GM23338 (cell line): ENCODE measurements around the gene RAP2A. TPM values are rescaled to one million over a fixed set of nuclear protein-coding genes. Genes with fewer than 3 reads are reported as not detected.

Source experiments
- ATAC-seq: fragments of 200-7000 bp; cut with Tn5 transposase; 3 replicates; pipeline ENCODE4 v1.9.1; 2020
- DNase-seq: peaks from one replicate; pipeline ENCODE4 v3.0.0-alpha.2; 2015; ENCODE audit warnings: low spot score
- H2AFZ ChIP-seq: fragments of 200-600 bp; sonication (generic); 2 replicates; pipeline ENCODE4 v1.8.0; 2016; ENCODE audit warnings: antibody characterized with exemption, mild to moderate bottlenecking, moderate library complexity
- H3F3A ChIP-seq: fragments of 200-600 bp; sonication (generic); replicated peaks from 2 replicates; pipeline ENCODE4 v1.8.0; 2017; ENCODE audit warnings: antibody characterized with exemption, mixed run types, low read depth
- H3K27ac ChIP-seq: fragments of 200-600 bp; sonication (generic); 2 replicates; pipeline ENCODE4 v1.6.1; 2016; ENCODE audit warnings: low read depth
- H3K27me3 ChIP-seq: fragments of 200-600 bp; sonication (generic); 2 replicates; pipeline ENCODE4 v1.8.0; 2016; ENCODE audit warnings: mild to moderate bottlenecking, mixed run types, moderate library complexity; ENCODE audit not compliant: insufficient read depth
- H3K36me3 ChIP-seq: fragments of 200-600 bp; sonication (generic); 2 replicates; pipeline ENCODE4 v1.8.0; 2016; ENCODE audit warnings: mild to moderate bottlenecking; ENCODE audit not compliant: insufficient read depth
- H3K4me1 ChIP-seq: fragments of 200-600 bp; sonication (generic); 2 replicates; pipeline ENCODE4 v1.8.0; 2016; ENCODE audit warnings: mild to moderate bottlenecking, moderate library complexity; ENCODE audit not compliant: insufficient read depth
- H3K4me2 ChIP-seq: fragments of 200-600 bp; sonication (generic); 2 replicates; pipeline ENCODE4 v1.7.1; 2017; ENCODE audit warnings: mixed run types
- H3K4me3 ChIP-seq: fragments of 200-600 bp; sonication (generic); 2 replicates; pipeline ENCODE4 v1.6.1; 2016; ENCODE audit warnings: mixed run types
- H3K79me2 ChIP-seq: fragments of 200-600 bp; sonication (generic); replicated peaks from 2 replicates; pipeline ENCODE4 v1.8.0; 2017; ENCODE audit warnings: mild to moderate bottlenecking; ENCODE audit not compliant: insufficient read depth
- H3K9me2 ChIP-seq: fragments of 200-600 bp; sonication (generic); 2 replicates; pipeline ENCODE4 v1.8.0; 2017; ENCODE audit not compliant: insufficient read depth
- H4K20me1 ChIP-seq: fragments of 200-600 bp; sonication (generic); replicated peaks from 2 replicates; pipeline ENCODE4 v1.8.0; 2017; ENCODE audit warnings: mild to moderate bottlenecking; ENCODE audit not compliant: insufficient read depth
- H3K27ac Mint-ChIP-seq: 2 replicates; pipeline ENCODE4 v1.8.0; 2020; ENCODE audit warnings: inconsistent platforms, mild to moderate bottlenecking, moderate library complexity, mixed read lengths
- H3K27me3 Mint-ChIP-seq: 3 replicates; pipeline ENCODE4 v1.8.0; 2022; ENCODE audit warnings: low read depth, mild to moderate bottlenecking, moderate library complexity, mixed read lengths, inconsistent platforms; ENCODE audit not compliant: insufficient read depth, poor library complexity
- H3K36me3 Mint-ChIP-seq: 3 replicates; pipeline ENCODE4 v1.8.0; 2021; ENCODE audit warnings: low read depth, mild to moderate bottlenecking, inconsistent platforms, moderate library complexity, mixed read lengths
- H3K4me1 Mint-ChIP-seq: 3 replicates; pipeline ENCODE4 v1.8.0; 2020; ENCODE audit warnings: mild to moderate bottlenecking, inconsistent platforms, mixed read lengths
- H3K4me3 Mint-ChIP-seq: 3 replicates; pipeline ENCODE4 v1.8.0; 2021; ENCODE audit warnings: moderate library complexity, mild to moderate bottlenecking, inconsistent platforms, mixed read lengths
- H3K9me3 Mint-ChIP-seq: 3 replicates; pipeline ENCODE4 v1.8.0; 2020; ENCODE audit warnings: moderate library complexity, mild to moderate bottlenecking, inconsistent platforms, mixed read lengths
- CTCF ChIP-seq, 2 experiments: fragments of 200-600 bp in 1 of 2; sonication (generic) in 1 of 2; conservative IDR thresholded peaks; 2 replicates each; pipeline versions ENCODE4 v1.5.1 to v1.6.1; 2016 to 2017; ENCODE audit warnings: antibody characterized with exemption in 2 of 2, low read depth in 2 of 2, mild to moderate bottlenecking in 2 of 2, moderate library complexity in 1 of 2
- ETS1 ChIP-seq: IDR thresholded peaks from 2 replicates; pipeline ENCODE4 v1.6.1; 2016; ENCODE audit warnings: antibody characterized with exemption
- EZH2 ChIP-seq: fragments of 200-600 bp; sonication (generic); IDR thresholded peaks from one replicate; pipeline ENCODE4 v1.8.0; 2017; ENCODE audit warnings: antibody characterized with exemption, mild to moderate bottlenecking, low read depth; ENCODE audit not compliant: unreplicated experiment
- POLR2AphosphoS5 ChIP-seq: IDR thresholded peaks from 2 replicates; pipeline ENCODE4 v1.6.1; 2016; ENCODE audit warnings: antibody characterized with exemption, low read depth
- ZNF331 ChIP-seq: fragments of 250-450 bp; sonication (Bioruptor Pico); IDR thresholded peaks from 2 replicates; pipeline ENCODE4 v1.5.0; 2020; ENCODE audit warnings: low read depth, mild to moderate bottlenecking, moderate library complexity
- ZNF462 ChIP-seq: fragments of 250-450 bp; sonication (Bioruptor Pico); IDR thresholded peaks from 2 replicates; pipeline ENCODE4 v1.5.0; 2020; ENCODE audit warnings: mild to moderate bottlenecking, moderate library complexity
- long read RNA-seq: library from polyadenylated mRNA; unstranded; transcript quantifications from one replicate; pipeline ENCODE4 v2.0.0, GENCODE V29; 2020; ENCODE audit not compliant: unreplicated experiment
- polyA plus RNA-seq: library from polyadenylated mRNA; unstranded; fragments of >200 nt; fragmentation: Nextera tagmentation; extraction: Ambion mirVana; gene quantifications from 2 replicates; pipeline ENCODE4 v1.2.1, GENCODE V29; 2016
- total RNA-seq: library from RNA; depleted of rRNA; stranded (reverse); fragments of >200 nt; shearing (Covaris generic); gene quantifications from 2 replicates; pipeline ENCODE4 v1.2.3, GENCODE V29; 2014; rRNA removed

Gene RAP2A
- 35.3 and 36.4 TPM in 2 replicates for total RNA-seq
- 10.4 and 11.3 TPM in 2 replicates for polyA plus RNA-seq
- long read RNA-seq, partial matches to known transcripts, result 0 of 1 reads
- long read RNA-seq, other reads (novel, unspliced or antisense), result 1 of 1 reads

GRCh38 chr13:97433727-97434396 is at the start of gene RAP2A:
RAP2A (plus strand) TSS chr13:97434169; CDS start chr13:97434471, 302 bp downstream.
- H3K4me2 ChIP-seq, result peak within 1 kb of the TSS; percentile 93
- peaks cover 3% of the 10 kb centered on the region; the same call in 1 of the 2 replicates for H3K36me3 ChIP-seq
- Mint-ChIP-seq H3K27me3 (peaks cover 12% of the 10 kb centered on the region), H3K36me3 (peaks cover 2% of the 10 kb centered on the region; the same call in 1 of the 3 replicates), H3K9me3 (0 out of 3 replicates have a peak, but pooled peaks cover 6% of the 10 kb centered on the region), H3K4me3 (peak within 1 kb of the TSS; percentile 97), H3K4me1 (peaks cover 23% of the 10 kb centered on the region), H3K27ac (peak within 1 kb of the TSS; percentile 99)
- no peaks in the 10 kb centered on the region for H3F3A ChIP-seq
- ATAC-seq (peak; percentile 73), DNase-seq (peak; percentile 89)
- TF ChIP-seq ZNF331 (CRISPR knock-in tag), result no peak
- peak; percentile 50 for TF ChIP-seq POLR2AphosphoS5
- TF ChIP-seq CTCF (conservative IDR thresholded peaks at IDR 0.05; ENCODE audit: low read depth in 2 of 2), result 0 out of 4 replicates have a peak, but pooled peaks of 1 of the 2 experiments have one; percentile 4
- TF ChIP-seq EZH2, result no peak
- no peak for TF ChIP-seq ETS1
- no peak for TF ChIP-seq ZNF462 (CRISPR knock-in tag)
- H4K20me1 ChIP-seq, result no peaks in the 10 kb centered on the region; the same call in 1 of the 2 replicates
- peaks cover 43% of the 10 kb centered on the region for H3K79me2 ChIP-seq
- peak within 1 kb of the TSS; percentile 93 for H2AFZ ChIP-seq
- H3K27me3 ChIP-seq, result no peaks in the 10 kb centered on the region
- H3K27ac ChIP-seq, result peak within 1 kb of the TSS; percentile 99
- H3K4me3 ChIP-seq, result peak within 1 kb of the TSS; percentile 90
- no peaks in the 10 kb centered on the region for H3K9me2 ChIP-seq
- H3K4me1 ChIP-seq, result peaks cover 16% of the 10 kb centered on the region
